ENCODE data around the gene RECQL5. TPM values are rescaled to one million over a fixed set of nuclear protein-coding genes. Genes with fewer than 3 reads are reported as not detected.

Gene RECQL5
- total RNA-seq, 1 experiment from 2014 or later, result 40.0 TPM

GRCh38 chr17:75592348-75593020 is 74.5 kb downstream of the RECQL5 start:
- Mint-ChIP-seq H3K27me3 (ENCODE audit: low read depth) (no peaks in the 10 kb centered on the region; the same call in 1 of the 2 replicates), H3K36me3 (ENCODE audit: insufficient read depth in 1 of 3, low read depth in 3 of 3) (no peaks in the 10 kb centered on the region; a peak in 1 of 7 replicates), H3K4me1 (no peaks in the 10 kb centered on the region; a peak in 2 of 4 replicates), H3K27ac (no peak overlapping the region), H3K4me3 (no peak overlapping the region), H3K9me3 (no peaks in the 10 kb centered on the region)
- no peaks in the 10 kb centered on the region for H4K20me1 ChIP-seq (ENCODE audit: control insufficient read depth, insufficient read depth, insufficient read length)
- H3K27ac ChIP-seq (ENCODE audit: insufficient read length, low read depth, low read length), result no peak overlapping the region
- no peak overlapping the region for H3K14ac ChIP-seq (ENCODE audit: insufficient read depth, low read length)
- peak; percentile 31 for DNase-seq
- H3K18ac ChIP-seq (ENCODE audit: insufficient read length, low read depth, low read length), result no peak overlapping the region
- no peak overlapping the region for H2AK5ac ChIP-seq (ENCODE audit: insufficient read length, low read length)
- H3K27me3 ChIP-seq (ENCODE audit: insufficient read depth, low read length), result no peaks in the 10 kb centered on the region
- H3K56ac ChIP-seq (ENCODE audit: insufficient read length, low read depth, low read length), result no peak overlapping the region
- no peak overlapping the region for H2BK12ac ChIP-seq (ENCODE audit: insufficient read length, low read depth, low read length)
- no peaks in the 10 kb centered on the region for H3K79me1 ChIP-seq (ENCODE audit: insufficient read depth, low read depth, low read length, poor library complexity, severe bottlenecking)
- TF ChIP-seq CTCF (conservative IDR thresholded peaks at IDR 0.05), result no peak
- no CpG with 5 or more reads among the region's 17 CpGs for whole genome bisulfite sequencing (ENCODE audit: extremely low coverage, insufficient read length, low lambda C conversion rate)
- no peak overlapping the region for H3T11ph ChIP-seq (ENCODE audit: low read length)
- H3K4me2 ChIP-seq (ENCODE audit: insufficient read depth, insufficient read length, low read length), result no peak overlapping the region
- 0 out of 2 replicates have a peak, but pooled peaks cover under 1% of the 10 kb centered on the region for H3K4me1 ChIP-seq (ENCODE audit: insufficient read depth, low read length)
- no peak overlapping the region for H2BK20ac ChIP-seq (ENCODE audit: low read depth, low read length, poor library complexity, severe bottlenecking)
- H3K79me2 ChIP-seq (ENCODE audit: insufficient read depth, low read length), result no peaks in the 10 kb centered on the region
- H4K5ac ChIP-seq (ENCODE audit: insufficient read length, low read depth, low read length), result no peak overlapping the region
- H3K23me2 ChIP-seq (ENCODE audit: insufficient read length, low read depth, low read length, poor library complexity, severe bottlenecking), result peaks cover 10% of the 10 kb centered on the region
- no peaks in the 10 kb centered on the region for H3K9me3 ChIP-seq (ENCODE audit: control insufficient read depth, low read depth, low read length)
- H4K91ac ChIP-seq (ENCODE audit: insufficient read length, low read depth, low read length), result no peak overlapping the region
- H3K23ac ChIP-seq (ENCODE audit: insufficient read length, low read depth, low read length), result no peak overlapping the region
- H2BK5ac ChIP-seq (ENCODE audit: insufficient read length, low read length), result no peak overlapping the region
- no peak overlapping the region for H4K8ac ChIP-seq (replicated peaks; ENCODE audit: insufficient read length, low read depth, low read length)
- H3K9ac ChIP-seq (ENCODE audit: extremely low read depth, insufficient read length, low read length), result no peak overlapping the region
- no peak overlapping the region for H2AFZ ChIP-seq (ENCODE audit: low read length)
- no peak overlapping the region for H2BK120ac ChIP-seq (ENCODE audit: low read depth, low read length, poor library complexity, severe bottlenecking)
- no peak overlapping the region for H2BK15ac ChIP-seq (ENCODE audit: low read depth, low read length)
- no peak overlapping the region for H3K4ac ChIP-seq (ENCODE audit: low read depth, low read length)

All from H9 (cell line).